Sigmoid colon (tissue), 7 donors: Measurements from ENCODE around the gene SFRP4. TPM values are rescaled to one million over a fixed set of nuclear protein-coding genes. Genes with fewer than 3 reads are reported as not detected.

Experiments used
- DNase-seq: peaks from one replicate; pipeline ENCODE4 v3.0.0-alpha.2; 2019
- H3K27ac ChIP-seq, 4 donors: fragments of 200-600 bp; sonication (generic); one replicate each; pipeline ENCODE4 v1.5.1; 2016 to 2019; ENCODE audit warnings: mild to moderate bottlenecking in 1 of 4
- H3K27me3 ChIP-seq, 3 donors: fragments of 200-600 bp; sonication (generic); one replicate each; pipeline ENCODE4 v1.5.1; 2019; ENCODE audit warnings: mild to moderate bottlenecking in 1 of 3
- H3K36me3 ChIP-seq, 4 donors: fragments of 200-600 bp; sonication (generic); one replicate each; pipeline ENCODE4 v1.5.1; 2016 to 2019
- H3K4me1 ChIP-seq, 4 donors: fragments of 200-600 bp; sonication (generic); one replicate each; pipeline ENCODE4 v1.5.1; 2017 to 2019
- H3K4me3 ChIP-seq, 4 donors: fragments of 200-600 bp; sonication (generic); one replicate each; pipeline ENCODE4 v1.5.1; 2017 to 2019; ENCODE audit warnings: mild to moderate bottlenecking in 2 of 4, moderate library complexity in 1 of 4
- H3K9me3 ChIP-seq, 4 donors: fragments of 200-600 bp in 3 of 4; sonication (generic) in 3 of 4; one replicate each; pipeline versions ENCODE4 v1.5.1 to v1.6.1; 2013 to 2019
- CTCF ChIP-seq, 4 experiments: fragments of 450-650 bp in 3 of 4; fragments of 200-600 bp in 1 of 4; IDR thresholded peaks; one replicate each; pipeline ENCODE4 v1.5.1; 2016 to 2019; ENCODE audit warnings: antibody characterized with exemption in 4 of 4, mild to moderate bottlenecking in 3 of 4, moderate library complexity in 2 of 4
- EP300 ChIP-seq, 4 donors: sonication (generic); formaldehyde crosslinking; IDR thresholded peaks; one replicate each; pipeline ENCODE4 v1.6.1; 2017; ENCODE audit warnings: antibody characterized with exemption in 4 of 4
- POLR2A ChIP-seq, 2 donors: fragments of 450-650 bp; IDR thresholded peaks; one replicate each; pipeline ENCODE4 v1.6.1; 2016; ENCODE audit warnings: antibody characterized with exemption in 2 of 2, mild to moderate bottlenecking in 2 of 2, moderate library complexity in 2 of 2
- POLR2AphosphoS5 ChIP-seq, 4 donors: sonication (generic); formaldehyde crosslinking; IDR thresholded peaks; one replicate each; pipeline ENCODE4 v1.6.1; 2017; ENCODE audit warnings: antibody characterized with exemption in 4 of 4
- WGBS, 2 donors: extraction: QIAGEN DNeasy Blood & Tissue Kit; methylation state at CpG; one replicate each; pipeline ENCODE4 v1.1.7; 2013; 5-methylcytosine and 5-hydroxymethylcytosine counted together
- intact Hi-C: fragments of 100-400 bp; cut with DNase I; formaldehyde crosslinking; loops from one replicate; pipeline ENCODE4 v1.15.1; 2023
- polyA plus RNA-seq, 3 donors: library from polyadenylated mRNA; stranded (reverse); fragments of 200-250 nt; gene quantifications; one replicate each; pipeline ENCODE4 v1.2.3, GENCODE V29; 2013
- total RNA-seq, 4 donors: library from RNA; depleted of rRNA; stranded (reverse); fragments of >200 nt; gene quantifications; one replicate each; pipeline ENCODE4 v1.1.0, GENCODE V29; 2016
- donor health status: healthy with polysubstance abuse.
- donor health status: Bipolar disorder and iron deficiency.
- donor health status: healthy.

Gene SFRP4
- total and polyA plus RNA-seq, 7 donors: 0.23 to 10.2 (median 1.2) TPM

GRCh38 chr7:37947138-37947940 is 30.7 kb upstream of the SFRP4 start:
- intact Hi-C loops: no loop called here
- TF ChIP-seq CTCF (IDR thresholded peaks at IDR 0.05) (no peak), POLR2A (IDR thresholded peaks at IDR 0.05) (no peak), POLR2AphosphoS5 (IDR thresholded peaks at IDR 0.05) (no peak), EP300 (IDR thresholded peaks at IDR 0.05) (no peak)
- WGBS, 2 donors: 94 to 95% methylated on average over 7 of the region's 7 CpGs
- Histone ChIP-seq H3K9me3 (no peaks in the 10 kb centered on the region), H3K27me3 (no peaks in the 10 kb centered on the region), H3K27ac (no peak overlapping the region), H3K4me3 (no peak overlapping the region), H3K4me1 (peaks cover 0 to 10% (median 0%) of the 10 kb centered on the region in 4 donors), H3K36me3 (no peaks in the 10 kb centered on the region)
- no peak for DNase-seq

GRCh38 chr7:37945336-37945735 is 28.7 kb upstream of the SFRP4 start:
- Histone ChIP-seq H3K27me3 (no peaks in the 10 kb centered on the region), H3K4me3 (no peak overlapping the region), H3K4me1 (peaks cover 0 to 10% (median 0%) of the 10 kb centered on the region in 4 donors), H3K9me3 (no peaks in the 10 kb centered on the region), H3K36me3 (no peaks in the 10 kb centered on the region), H3K27ac (no peak overlapping the region)
- intact Hi-C loops: no loop called here
- DNase-seq: no peak
- 82% methylated on average over 4 of the region's 4 CpGs for WGBS, 2 donors
- TF ChIP-seq EP300 (IDR thresholded peaks at IDR 0.05) (no peak), CTCF (IDR thresholded peaks at IDR 0.05) (no peak), POLR2A (IDR thresholded peaks at IDR 0.05) (no peak), POLR2AphosphoS5 (IDR thresholded peaks at IDR 0.05) (no peak)

GRCh38 chr7:37944737-37945054 is 28.1 kb upstream of the SFRP4 start:
- H3K27ac ChIP-seq: no peak overlapping the region
- no peaks in the 10 kb centered on the region for H3K36me3 ChIP-seq
- 86 to 93% methylated on average over 2 of the region's 2 CpGs for WGBS, 2 donors
- peaks cover 0 to 10% (median 0%) of the 10 kb centered on the region in 4 donors for H3K4me1 ChIP-seq
- H3K4me3 ChIP-seq: no peak overlapping the region
- H3K9me3 ChIP-seq: no peaks in the 10 kb centered on the region
- no peak for DNase-seq
- H3K27me3 ChIP-seq: no peaks in the 10 kb centered on the region
- intact Hi-C loops: no loop called here
- TF ChIP-seq POLR2A (IDR thresholded peaks at IDR 0.05): no peak
- no peak for TF ChIP-seq POLR2AphosphoS5 (IDR thresholded peaks at IDR 0.05)
- no peak for TF ChIP-seq EP300 (IDR thresholded peaks at IDR 0.05)
- TF ChIP-seq CTCF (IDR thresholded peaks at IDR 0.05): no peak

- H3K27ac ChIP-seq: peak overlapping the region; percentile 18 to 58 (median 40)
- H3K4me3 ChIP-seq: no peak overlapping the region
- intact Hi-C loops: no loop called here
- H3K9me3 ChIP-seq: no peaks in the 10 kb centered on the region
- H3K27me3 ChIP-seq: no peaks in the 10 kb centered on the region
- TF ChIP-seq EP300 (IDR thresholded peaks at IDR 0.05): no peak
- DNase-seq: no peak
- peaks cover 0 to 10% (median 0%) of the 10 kb centered on the region in 4 donors for H3K4me1 ChIP-seq
- 68 to 80% methylated on average over 8 of the region's 8 CpGs for WGBS, 2 donors
- no peaks in the 10 kb centered on the region for H3K36me3 ChIP-seq
Measured at GRCh38 chr7:37943905-37944736, 27.5 kb upstream of the SFRP4 start.

GRCh38 chr7:37942934-37943610 is 26.5 kb upstream of the SFRP4 start:
- 11 to 61% methylated on average over 12 of the region's 12 CpGs for WGBS, 2 donors
- Histone ChIP-seq H3K27ac (peak overlapping the region in 3 of 4 donors; percentile 40 to 58 (median 41)), H3K4me1 (peaks cover 0 to 10% (median 0%) of the 10 kb centered on the region in 4 donors), H3K36me3 (no peaks in the 10 kb centered on the region), H3K27me3 (no peaks in the 10 kb centered on the region), H3K4me3 (no peak overlapping the region), H3K9me3 (no peaks in the 10 kb centered on the region)
- peak; percentile 73 for DNase-seq
- TF ChIP-seq EP300 (IDR thresholded peaks at IDR 0.05) (no peak), POLR2A (IDR thresholded peaks at IDR 0.05) (no peak), POLR2AphosphoS5 (IDR thresholded peaks at IDR 0.05) (no peak), CTCF (IDR thresholded peaks at IDR 0.05) (no peak)
- intact Hi-C loops: no loop called here
